Mesodermal cell (in vitro differentiated cells): Measurements from ENCODE around the gene LMAN2L.

Experiments used
- H3K27ac ChIP-seq: 2 replicates; pipeline ENCODE4 v1.7.0; 2013; ENCODE audit warnings: mild to moderate bottlenecking, low read depth, low read length, moderate library complexity; ENCODE audit not compliant: severe bottlenecking
- H3K36me3 ChIP-seq: 2 replicates; pipeline ENCODE4 v1.7.1; 2013; ENCODE audit warnings: mild to moderate bottlenecking, low read length, moderate library complexity; ENCODE audit not compliant: control insufficient read depth, insufficient read depth
- H3K4me1 ChIP-seq: one replicate; pipeline ENCODE4 v1.7.1; 2013; ENCODE audit warnings: mild to moderate bottlenecking, low read length; ENCODE audit not compliant: insufficient read depth, control insufficient read depth, poor library complexity, severe bottlenecking
- H3K4me3 ChIP-seq: 2 replicates; pipeline ENCODE4 v1.7.0; 2013; ENCODE audit warnings: low read length, control low read depth, mild to moderate bottlenecking; ENCODE audit not compliant: insufficient read depth, poor library complexity, severe bottlenecking; ENCODE audit errors: extremely low read depth
- H3K9me3 ChIP-seq: 2 replicates; pipeline ENCODE4 v1.7.1; 2013; ENCODE audit warnings: mild to moderate bottlenecking, low read length, moderate library complexity; ENCODE audit not compliant: control insufficient read depth
- WGBS, 2 experiments: methylation state at CpG; one replicate each; pipeline ENCODE4 v1.1.5; 2013; ENCODE audit warnings: missing lambda C conversion rate in 2 of 2; ENCODE audit not compliant: insufficient coverage in 2 of 2; 5-methylcytosine and 5-hydroxymethylcytosine counted together

LMAN2L gene

GRCh38 chr2:96770442-96771202 lies 30.8 kb upstream of the LMAN2L start:
- Histone ChIP-seq H3K4me1 (no peaks in the 10 kb centered on the region), H3K27ac (no peak overlapping the region), H3K36me3 (no peaks in the 10 kb centered on the region), H3K4me3 (no peak overlapping the region), H3K9me3 (no peaks in the 10 kb centered on the region)
- WGBS, 2 experiments, result 88 to 91% methylated on average over 20 to 25 of the region's 25 CpGs

DNA sequence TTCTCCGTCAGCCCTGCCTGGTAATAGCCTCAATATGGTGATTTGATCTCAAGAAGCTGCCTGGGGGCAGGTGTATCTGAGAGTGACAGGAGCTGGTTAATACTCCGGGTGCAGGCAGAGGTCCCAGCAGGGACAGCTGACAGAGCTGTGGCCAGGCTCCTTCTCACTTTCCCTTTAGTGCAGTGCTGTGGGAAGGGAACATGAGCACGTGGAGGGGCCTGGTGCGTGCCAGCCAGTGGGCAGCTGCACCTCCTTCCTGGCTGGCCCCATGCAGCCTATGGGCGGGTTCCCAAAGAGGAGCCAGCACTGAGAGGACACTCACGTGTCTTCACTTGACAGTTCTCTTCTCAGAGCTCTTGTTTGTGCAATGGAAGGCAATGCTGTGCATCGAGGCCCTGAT lies 29.9 kb upstream of the LMAN2L start:
- Histone ChIP-seq H3K9me3 (no peaks in the 10 kb centered on the region), H3K4me3 (no peak overlapping the region), H3K27ac (no peak overlapping the region), H3K36me3 (no peaks in the 10 kb centered on the region), H3K4me1 (no peaks in the 10 kb centered on the region)
- WGBS, 2 experiments, result 88 to 94% methylated on average over 4 to 6 of the region's 7 CpGs

GRCh38 chr2:96768083-96768561 lies 28.3 kb upstream of the LMAN2L start:
- Histone ChIP-seq H3K4me3 (no peak overlapping the region), H3K36me3 (no peaks in the 10 kb centered on the region), H3K4me1 (peaks cover 7% of the 10 kb centered on the region), H3K27ac (no peak overlapping the region), H3K9me3 (no peaks in the 10 kb centered on the region)
- WGBS, 2 experiments, result 90 to 97% methylated on average over 7 to 8 of the region's 8 CpGs

GRCh38 chr2:96767135-96767871 lies 27.4 kb upstream of the LMAN2L start:
- Histone ChIP-seq H3K36me3 (no peaks in the 10 kb centered on the region), H3K27ac (no peak overlapping the region), H3K4me3 (no peak overlapping the region), H3K9me3 (no peaks in the 10 kb centered on the region), H3K4me1 (peaks cover 12% of the 10 kb centered on the region)
- WGBS, 2 experiments, result 95 to 97% methylated on average over 6 to 8 of the region's 9 CpGs

GRCh38 chr2:96764253-96764637 lies 24.4 kb upstream of the LMAN2L start:
- Histone ChIP-seq H3K27ac (peak overlapping the region; percentile 16), H3K36me3 (no peaks in the 10 kb centered on the region), H3K4me3 (no peak overlapping the region), H3K9me3 (no peaks in the 10 kb centered on the region), H3K4me1 (peaks cover 20% of the 10 kb centered on the region)
- WGBS, 2 experiments, result 68 to 71% methylated on average over 7 to 8 of the region's 8 CpGs

DNA sequence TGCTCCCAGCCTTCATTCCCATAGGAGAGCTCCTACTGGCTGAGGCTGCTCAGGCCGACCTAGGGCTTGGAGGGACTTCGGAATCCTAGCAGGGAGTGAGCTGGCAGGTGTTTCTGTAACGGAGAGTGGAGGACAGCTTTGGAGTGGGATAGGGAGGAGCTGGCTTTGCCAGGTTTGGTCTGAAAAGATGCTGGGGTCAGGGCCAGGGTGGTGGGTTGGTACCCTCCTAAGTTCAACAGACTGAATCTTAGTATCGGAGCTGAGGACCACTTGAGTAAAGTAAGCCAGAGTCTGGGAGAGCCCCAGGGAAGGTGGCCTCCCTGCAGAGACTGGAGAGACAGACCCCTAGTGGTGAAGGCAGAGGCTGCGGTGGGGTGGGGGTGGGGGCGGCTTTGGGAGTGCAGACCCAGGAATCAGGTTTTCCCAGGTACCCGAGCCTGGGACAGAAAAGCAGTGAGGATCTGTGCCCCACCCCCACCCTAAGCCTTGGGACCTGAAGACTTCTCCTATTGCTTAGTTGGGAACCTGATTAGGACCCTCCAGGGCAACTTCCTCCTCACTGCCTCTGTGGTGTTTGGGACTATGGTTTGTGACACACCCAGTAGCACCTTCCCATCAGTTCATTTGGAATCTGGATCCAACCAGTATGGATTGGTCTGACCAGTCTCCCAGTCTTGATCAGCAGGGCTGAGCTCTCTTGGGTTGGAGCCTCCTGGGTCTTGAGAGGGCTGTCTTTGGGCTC lies 23.8 kb upstream of the LMAN2L start:
- WGBS, 2 experiments, result 30 to 41% methylated on average over 5 of the region's 7 CpGs
- H3K4me3 ChIP-seq, result peak overlapping the region; percentile 9
- no peaks in the 10 kb centered on the region for H3K36me3 ChIP-seq
- peaks cover 20% of the 10 kb centered on the region for H3K4me1 ChIP-seq
- no peaks in the 10 kb centered on the region for H3K9me3 ChIP-seq
- H3K27ac ChIP-seq, result peak overlapping the region; percentile 16

DNA sequence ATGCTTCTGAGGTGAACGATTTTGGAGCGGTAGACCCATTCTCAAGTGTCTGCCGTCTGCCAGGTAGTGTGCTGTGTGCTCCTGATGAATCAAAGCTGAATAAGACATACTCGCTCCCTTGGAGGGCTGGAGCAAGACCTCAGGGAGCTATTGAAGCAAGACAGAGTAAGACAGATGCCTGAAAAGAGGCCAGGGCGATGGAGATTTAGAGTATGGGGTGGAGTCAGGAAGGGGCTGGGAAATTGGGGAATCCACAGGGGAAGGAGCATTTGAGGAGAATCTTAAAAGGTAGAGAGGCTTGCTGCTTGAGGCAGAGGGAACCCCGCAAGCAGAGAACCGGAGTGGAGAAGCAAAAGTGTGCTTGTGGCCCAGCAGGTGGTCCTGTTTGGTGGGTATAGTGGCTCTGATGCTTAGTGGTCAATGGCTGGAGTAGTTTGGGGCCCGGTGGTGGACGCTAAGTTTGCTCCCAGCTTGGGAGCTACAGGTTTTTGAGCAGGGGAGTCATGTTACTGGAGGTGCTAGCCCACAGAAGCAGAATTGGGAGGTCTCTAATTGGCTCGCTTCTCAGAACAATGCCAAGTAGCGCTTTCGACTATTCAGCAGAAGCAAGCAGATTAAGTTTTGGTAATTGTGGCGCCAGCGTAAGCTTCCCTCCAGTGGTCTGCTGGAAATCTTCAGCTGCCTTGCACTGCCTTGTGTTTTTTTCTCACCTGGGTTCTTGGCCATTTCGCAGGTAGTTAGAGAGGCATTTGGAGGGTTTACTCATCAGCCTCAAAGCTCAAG lies 22.9 kb upstream of the LMAN2L start:
- 47 to 50% methylated on average over 14 to 15 of the region's 15 CpGs for WGBS, 2 experiments
- Histone ChIP-seq H3K4me1 (peaks cover 20% of the 10 kb centered on the region), H3K9me3 (no peaks in the 10 kb centered on the region), H3K4me3 (peak overlapping the region; percentile 9), H3K36me3 (no peaks in the 10 kb centered on the region), H3K27ac (no peak overlapping the region)

- H3K27ac ChIP-seq, result no peak overlapping the region
- H3K4me1 ChIP-seq, result peaks cover 20% of the 10 kb centered on the region
- peak overlapping the region; percentile 36 for H3K4me3 ChIP-seq
- no peaks in the 10 kb centered on the region for H3K9me3 ChIP-seq
- no peaks in the 10 kb centered on the region for H3K36me3 ChIP-seq
- 57 to 67% methylated on average over 46 to 56 of the region's 59 CpGs for WGBS, 2 experiments
Measured at GRCh38 chr2:96760986-96761832, 21.3 kb upstream of the LMAN2L start.

GRCh38 chr2:96760036-96760985 lies 20.4 kb upstream of the LMAN2L start, which contains the start of gene CNNM4:
Gene CNNM4, plus strand, starts transcription at chr2:96760902. Its CDS starts 98 bp downstream, at chr2:96761000.
- H3K9me3 ChIP-seq, result no peaks in the 10 kb centered on the region
- no peak within 1 kb of the TSS for H3K27ac ChIP-seq
- 2 to 7% methylated on average over 21 to 50 of the region's 62 CpGs for WGBS, 2 experiments
- peak within 1 kb of the TSS; percentile 36 for H3K4me3 ChIP-seq
- peaks cover 20% of the 10 kb centered on the region for H3K4me1 ChIP-seq
- H3K36me3 ChIP-seq, result no peaks in the 10 kb centered on the region
